DND-41 (cell line): Measurements from ENCODE around the gene RSPH3.

Source experiments
- ATAC-seq: fragments of 200-7000 bp; cut with Tn5 transposase; 3 replicates; pipeline ENCODE4 v1.9.1; 2021; ENCODE audit warnings: low read depth; ENCODE audit not compliant: insufficient read depth
- DNase-seq: peaks from one replicate; pipeline ENCODE4 v3.0.0-alpha.2; 2020
- H2AFZ ChIP-seq: 2 replicates; pipeline ENCODE4 v1.6.0; 2012; ENCODE audit warnings: low read depth, low read length
- H3K27ac ChIP-seq: 2 replicates; pipeline ENCODE4 v1.5.1; 2012; ENCODE audit warnings: low read length, inconsistent platforms
- H3K27me3 ChIP-seq: fragments of 200-600 bp; sonication (generic); 2 replicates; pipeline ENCODE4 v1.6.0; 2012; ENCODE audit warnings: low read length, mild to moderate bottlenecking, inconsistent platforms; ENCODE audit not compliant: insufficient read depth, poor library complexity
- H3K36me3 ChIP-seq: 2 replicates; pipeline ENCODE4 v1.5.1; 2012; ENCODE audit warnings: low read length, inconsistent platforms; ENCODE audit not compliant: insufficient read depth
- H3K4me1 ChIP-seq: 2 replicates; pipeline ENCODE4 v1.5.1; 2012; ENCODE audit warnings: mild to moderate bottlenecking, low read length; ENCODE audit not compliant: insufficient read depth
- H3K4me2 ChIP-seq: 2 replicates; pipeline ENCODE4 v1.6.0; 2012; ENCODE audit warnings: mild to moderate bottlenecking, moderate library complexity, low read length, inconsistent platforms; ENCODE audit not compliant: insufficient read depth
- H3K4me3 ChIP-seq, 2 experiments: fragments of 200-600 bp in 1 of 2; shearing (Covaris generic) in 1 of 2; 2 replicates each; pipeline ENCODE4 v1.5.1; 2012 to 2016; ENCODE audit warnings: inconsistent platforms in 2 of 2, low read length in 2 of 2, mild to moderate bottlenecking in 2 of 2, low read depth in 1 of 2, moderate library complexity in 1 of 2
- H3K79me2 ChIP-seq: 2 replicates; pipeline ENCODE4 v1.6.0; 2012; ENCODE audit warnings: low read length, inconsistent platforms; ENCODE audit not compliant: insufficient read depth
- H3K9ac ChIP-seq: 2 replicates; pipeline ENCODE4 v1.6.0; 2012; ENCODE audit warnings: low read depth, mild to moderate bottlenecking, inconsistent platforms, low read length, moderate library complexity
- H3K9me3 ChIP-seq: 2 replicates; pipeline ENCODE4 v1.5.1; 2012; ENCODE audit warnings: low read length, moderate library complexity, mild to moderate bottlenecking, inconsistent platforms; ENCODE audit not compliant: insufficient read depth, severe bottlenecking
- H4K20me1 ChIP-seq: 2 replicates; pipeline ENCODE4 v1.6.0; 2012; ENCODE audit warnings: low read length; ENCODE audit not compliant: insufficient read depth
- EZH2 ChIP-seq: IDR thresholded peaks from 3 replicates; pipeline ENCODE4 v1.6.1; 2012; ENCODE audit warnings: borderline replicate concordance, low read depth, mild to moderate bottlenecking, moderate library complexity, low read length, inconsistent platforms; ENCODE audit not compliant: severe bottlenecking
- TF ChIP-seq, protein P1 (sequence below): IDR thresholded peaks from 2 replicates; pipeline ENCODE4 v1.5.1; 2012; ENCODE audit warnings: borderline replicate concordance, low read length, moderate library complexity, mild to moderate bottlenecking; ENCODE audit not compliant: poor library complexity, severe bottlenecking; ENCODE audit errors: extremely low read depth

RSPH3 gene

DNA sequence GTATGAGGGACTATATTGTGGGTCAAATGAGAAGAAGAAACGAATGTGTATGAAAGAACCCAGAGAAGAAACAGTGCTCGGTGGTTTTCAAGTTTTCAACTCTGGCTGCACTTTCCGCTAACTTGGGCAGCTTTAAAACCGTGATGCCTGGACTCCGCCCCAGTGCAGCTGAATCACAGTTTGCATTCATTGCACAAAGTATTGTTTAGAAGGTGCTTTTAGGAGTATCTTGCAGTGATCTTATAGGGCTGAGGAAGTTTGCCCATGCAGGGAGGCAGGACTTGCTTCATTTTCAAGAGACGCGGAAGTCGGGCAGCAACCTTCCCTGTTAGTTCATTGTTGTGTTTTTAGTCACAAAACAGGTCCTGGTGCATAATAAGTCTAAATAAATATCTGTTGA is 52.7 kb downstream of the RSPH3 start:
- peaks cover 8% of the 10 kb centered on the region for H3K27me3 ChIP-seq

DNA sequence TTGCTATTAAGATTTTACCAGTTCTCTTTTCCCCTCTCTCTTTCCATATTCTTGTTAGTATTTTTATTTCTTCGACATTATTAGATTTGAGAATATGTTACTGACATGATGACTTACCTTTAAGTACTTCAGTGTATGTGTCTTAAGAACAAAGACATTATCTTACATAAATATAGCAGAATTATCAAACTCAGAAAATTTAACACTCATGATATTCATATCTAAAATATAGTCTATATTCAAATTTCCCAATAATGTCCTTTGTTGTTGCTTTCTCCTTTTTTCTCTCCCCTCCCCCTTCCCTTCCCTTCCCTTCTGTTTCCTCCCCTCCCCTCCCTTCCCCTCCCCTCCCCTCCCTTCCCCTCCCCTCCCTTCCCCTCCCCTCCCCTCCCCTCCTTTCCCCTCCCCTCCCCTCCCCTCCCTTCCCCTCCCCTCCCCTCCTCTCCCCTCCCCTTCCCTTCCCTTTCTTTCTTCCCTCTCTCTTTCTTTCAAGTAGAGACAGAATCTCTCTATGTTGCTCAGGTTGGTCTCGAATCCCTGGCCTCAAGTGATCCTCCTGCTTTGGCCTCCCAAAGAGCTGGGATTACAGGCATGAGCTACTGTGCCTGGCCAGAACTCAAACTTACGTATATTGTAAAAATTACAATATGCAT is 56.5 kb downstream of the RSPH3 start:
- ATAC-seq = no peak
- H4K20me1 ChIP-seq = no peaks in the 10 kb centered on the region
- H3K4me2 ChIP-seq = no peak overlapping the region
- H3K27ac ChIP-seq = no peak overlapping the region
- H3K79me2 ChIP-seq = no peaks in the 10 kb centered on the region
- no peak for DNase-seq
- no peak overlapping the region for H3K4me3 ChIP-seq
- H3K4me1 ChIP-seq = no peaks in the 10 kb centered on the region
- no peaks in the 10 kb centered on the region for H3K9me3 ChIP-seq
- H2AFZ ChIP-seq = no peak overlapping the region
- TF ChIP-seq, protein P1, sequence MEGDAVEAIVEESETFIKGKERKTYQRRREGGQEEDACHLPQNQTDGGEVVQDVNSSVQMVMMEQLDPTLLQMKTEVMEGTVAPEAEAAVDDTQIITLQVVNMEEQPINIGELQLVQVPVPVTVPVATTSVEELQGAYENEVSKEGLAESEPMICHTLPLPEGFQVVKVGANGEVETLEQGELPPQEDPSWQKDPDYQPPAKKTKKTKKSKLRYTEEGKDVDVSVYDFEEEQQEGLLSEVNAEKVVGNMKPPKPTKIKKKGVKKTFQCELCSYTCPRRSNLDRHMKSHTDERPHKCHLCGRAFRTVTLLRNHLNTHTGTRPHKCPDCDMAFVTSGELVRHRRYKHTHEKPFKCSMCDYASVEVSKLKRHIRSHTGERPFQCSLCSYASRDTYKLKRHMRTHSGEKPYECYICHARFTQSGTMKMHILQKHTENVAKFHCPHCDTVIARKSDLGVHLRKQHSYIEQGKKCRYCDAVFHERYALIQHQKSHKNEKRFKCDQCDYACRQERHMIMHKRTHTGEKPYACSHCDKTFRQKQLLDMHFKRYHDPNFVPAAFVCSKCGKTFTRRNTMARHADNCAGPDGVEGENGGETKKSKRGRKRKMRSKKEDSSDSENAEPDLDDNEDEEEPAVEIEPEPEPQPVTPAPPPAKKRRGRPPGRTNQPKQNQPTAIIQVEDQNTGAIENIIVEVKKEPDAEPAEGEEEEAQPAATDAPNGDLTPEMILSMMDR = no peak
- no peak for TF ChIP-seq EZH2
- no peak overlapping the region for H3K9ac ChIP-seq
- H3K36me3 ChIP-seq = no peaks in the 10 kb centered on the region
- H3K27me3 ChIP-seq = peaks cover 3% of the 10 kb centered on the region

More for the DNA sequence above, 52.7 kb downstream of the RSPH3 start:
- Histone ChIP-seq H3K79me2 (no peaks in the 10 kb centered on the region), H3K27ac (no peak overlapping the region), H3K9ac (no peak overlapping the region), H2AFZ (no peak overlapping the region), H3K4me1 (no peaks in the 10 kb centered on the region), H3K4me2 (no peak overlapping the region), H3K4me3 (no peak overlapping the region), H4K20me1 (no peaks in the 10 kb centered on the region), H3K36me3 (no peaks in the 10 kb centered on the region), H3K9me3 (no peaks in the 10 kb centered on the region)
- no peak for TF ChIP-seq EZH2
- TF ChIP-seq, protein P1 = no peak
- ATAC-seq = no peak
- DNase-seq = no peak

DNA sequence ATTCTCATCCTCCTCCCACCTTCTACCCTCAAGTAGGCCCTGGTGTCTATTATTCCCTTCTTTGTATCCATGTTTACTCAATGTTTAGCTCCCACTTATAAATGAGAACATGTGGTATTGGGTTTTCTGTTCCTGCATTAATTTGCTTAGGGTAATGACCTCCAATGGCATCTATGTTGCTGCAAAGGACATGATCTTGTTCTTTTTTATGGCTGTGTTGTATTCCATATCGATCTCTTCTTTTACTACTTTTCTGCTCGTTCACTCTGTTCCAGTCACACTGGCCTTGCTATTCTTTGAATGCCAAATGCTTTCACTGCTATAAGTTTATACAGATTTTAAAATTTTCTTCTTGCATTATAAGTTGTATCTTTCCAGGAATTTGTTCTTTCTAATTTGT is 57.7 kb downstream of the RSPH3 start:
- Histone ChIP-seq H3K27me3 (no peaks in the 10 kb centered on the region), H3K4me2 (no peak overlapping the region), H4K20me1 (no peaks in the 10 kb centered on the region), H3K9ac (no peak overlapping the region), H3K27ac (no peak overlapping the region), H3K9me3 (no peaks in the 10 kb centered on the region), H3K79me2 (no peaks in the 10 kb centered on the region), H3K4me3 (no peak overlapping the region), H2AFZ (no peak overlapping the region), H3K36me3 (no peaks in the 10 kb centered on the region), H3K4me1 (no peaks in the 10 kb centered on the region)
- ATAC-seq (no peak), DNase-seq (no peak)
- TF ChIP-seq EZH2 = no peak
- TF ChIP-seq, protein P1 = no peak
